ENCODE results near the gene RAB1A.

The RAB1A gene

GRCh38 chr2:65054749-65055421, 75.0 kb downstream of the RAB1A start:
- H3K4me3 ChIP-seq (replicated peaks; ENCODE audit: low read depth, low read length) = peak overlapping the region; percentile 67
- DNase-seq (ENCODE audit: extremely low read depth, low read depth) = no peak
- no peak for TF ChIP-seq CTCF (IDR thresholded peaks at IDR 0.05; ENCODE audit: low read depth, low read length, missing control alignments)

- no peak overlapping the region for H3K4me3 ChIP-seq (replicated peaks; ENCODE audit: low read depth, low read length)
- TF ChIP-seq CTCF (IDR thresholded peaks at IDR 0.05; ENCODE audit: low read depth, low read length, missing control alignments) = no peak
- no peak for DNase-seq (ENCODE audit: extremely low read depth, low read depth)
Observed at GRCh38 chr2:65053199-65053598, 76.7 kb downstream of the RAB1A start.

- no peak for TF ChIP-seq CTCF (IDR thresholded peaks at IDR 0.05; ENCODE audit: low read depth, low read length, missing control alignments)
- H3K4me3 ChIP-seq (replicated peaks; ENCODE audit: low read depth, low read length) = no peak overlapping the region
- no peak for DNase-seq (ENCODE audit: extremely low read depth, low read depth)
Observed at GRCh38 chr2:65050931-65051330, 79.0 kb downstream of the RAB1A start.

- no peak overlapping the region for H3K4me3 ChIP-seq (replicated peaks; ENCODE audit: low read depth, low read length)
- DNase-seq (ENCODE audit: extremely low read depth, low read depth) = no peak
- no peak for TF ChIP-seq CTCF (IDR thresholded peaks at IDR 0.05; ENCODE audit: low read depth, low read length, missing control alignments)
Observed at GRCh38 chr2:65049010-65049639, 80.8 kb downstream of the RAB1A start.

- no peak overlapping the region for H3K4me3 ChIP-seq (replicated peaks; ENCODE audit: low read depth, low read length)
- no peak for TF ChIP-seq CTCF (IDR thresholded peaks at IDR 0.05; ENCODE audit: low read depth, low read length, missing control alignments)
- DNase-seq (ENCODE audit: extremely low read depth, low read depth) = no peak
Observed at GRCh38 chr2:65046633-65047407, 83.1 kb downstream of the RAB1A start.

- no peak for DNase-seq (ENCODE audit: extremely low read depth, low read depth)
- H3K4me3 ChIP-seq (replicated peaks; ENCODE audit: low read depth, low read length) = no peak overlapping the region
- no peak for TF ChIP-seq CTCF (IDR thresholded peaks at IDR 0.05; ENCODE audit: low read depth, low read length, missing control alignments)
Observed at GRCh38 chr2:65045651-65046050, 84.3 kb downstream of the RAB1A start.
